ENCODE data around the gene CYP27A1.
A peak's percentile ranks its signal among the peaks of the same experiment; 100 is the strongest.

The CYP27A1 gene

GRCh38 chr2:218851286-218851685 is 69.3 kb downstream of the CYP27A1 start:
- Histone ChIP-seq H3K27ac (no peak overlapping the region), H3K4me3 (ENCODE audit: low read depth, low read length) (no peak overlapping the region), H3K36me3 (no peaks in the 10 kb centered on the region), H3K27me3 (ENCODE audit: insufficient read depth, low read depth, severe bottlenecking) (no peaks in the 10 kb centered on the region), H3K9me3 (ENCODE audit: severe bottlenecking) (no peaks in the 10 kb centered on the region)
- DNase-seq, result peak; percentile 1
- no peak for TF ChIP-seq CTCF (IDR thresholded peaks at IDR 0.05; ENCODE audit: low read depth, low read length)

DNA sequence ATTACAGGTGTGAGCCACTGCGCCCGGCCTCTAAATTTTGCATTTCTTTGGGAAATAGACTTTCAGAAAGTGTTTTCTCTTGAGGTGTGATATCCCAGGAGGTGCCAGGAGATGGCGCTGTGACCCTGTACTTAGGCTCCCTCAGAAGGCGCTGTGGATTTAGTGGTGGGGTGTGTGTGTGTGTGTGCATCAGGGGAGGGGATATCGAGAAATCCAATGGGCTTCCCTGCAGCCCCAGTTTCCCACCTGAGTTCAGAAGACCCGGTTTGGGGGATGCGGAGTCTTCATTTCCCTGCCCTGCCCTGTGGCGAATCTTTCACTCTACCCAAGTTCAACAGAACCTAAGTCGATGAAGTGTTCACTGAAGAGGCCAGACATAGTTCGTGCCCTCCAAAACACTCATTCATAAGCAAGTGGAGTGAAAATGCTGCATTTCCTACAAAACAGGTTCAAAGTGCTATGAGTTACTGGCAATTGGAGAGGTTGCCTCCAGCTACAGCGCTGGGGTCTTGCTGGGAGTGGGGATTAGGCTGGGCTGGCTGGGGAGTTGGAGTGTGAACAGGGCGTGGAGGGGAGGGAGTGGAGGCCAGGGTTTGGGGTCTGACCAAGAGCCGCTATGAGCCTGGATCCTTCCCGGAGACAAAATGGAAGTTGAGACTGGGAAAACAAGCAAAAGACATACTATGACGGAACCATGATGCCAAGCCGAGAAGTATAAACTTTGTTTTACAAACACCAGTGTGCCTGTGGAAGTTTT is 71.1 kb downstream of the CYP27A1 start:
- DNase-seq, result peak; percentile 70

GRCh38 chr2:218853766-218854165 is 71.8 kb downstream of the CYP27A1 start:
- peak; percentile 65 for DNase-seq
- Histone ChIP-seq H3K27ac (no peak overlapping the region), H3K4me3 (ENCODE audit: low read depth, low read length) (no peak overlapping the region), H3K9me3 (ENCODE audit: severe bottlenecking) (no peaks in the 10 kb centered on the region), H3K27me3 (ENCODE audit: insufficient read depth, low read depth, severe bottlenecking) (peaks cover 5% of the 10 kb centered on the region), H3K36me3 (no peaks in the 10 kb centered on the region)
- no peak for TF ChIP-seq CTCF (IDR thresholded peaks at IDR 0.05; ENCODE audit: low read depth, low read length)

More for the DNA sequence above, 71.1 kb downstream of the CYP27A1 start:
- Histone ChIP-seq H3K9me3 (ENCODE audit: severe bottlenecking) (no peaks in the 10 kb centered on the region), H3K36me3 (no peaks in the 10 kb centered on the region), H3K4me3 (ENCODE audit: low read depth, low read length) (no peak overlapping the region), H3K27ac (no peak overlapping the region), H3K27me3 (ENCODE audit: insufficient read depth, low read depth, severe bottlenecking) (no peaks in the 10 kb centered on the region)
- peak; percentile 78 for TF ChIP-seq CTCF (IDR thresholded peaks at IDR 0.05; ENCODE audit: low read depth, low read length)

DNA sequence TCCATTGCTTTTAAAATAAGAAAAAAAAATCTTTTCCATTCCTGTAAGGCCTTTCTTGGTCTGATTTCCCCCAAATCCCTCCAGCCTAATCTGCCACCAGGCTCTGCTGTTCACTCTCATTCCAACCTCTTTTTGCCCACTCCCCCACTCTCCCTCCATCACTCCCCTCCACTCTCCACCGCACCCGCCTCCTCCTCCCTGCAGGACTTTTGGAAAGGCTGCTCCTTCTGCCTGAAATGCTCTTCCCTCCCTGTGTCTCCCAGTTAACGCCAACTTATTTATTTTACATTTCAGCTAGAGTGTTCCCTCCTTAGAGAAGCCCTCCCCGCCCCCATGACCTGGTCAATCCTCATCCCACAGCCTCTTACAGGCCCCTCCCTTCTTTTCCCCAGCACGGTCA is 72.9 kb downstream of the CYP27A1 start:
- no peak for TF ChIP-seq CTCF (IDR thresholded peaks at IDR 0.05; ENCODE audit: low read depth, low read length)
- Histone ChIP-seq H3K27me3 (ENCODE audit: insufficient read depth, low read depth, severe bottlenecking) (peaks cover 12% of the 10 kb centered on the region), H3K9me3 (ENCODE audit: severe bottlenecking) (no peaks in the 10 kb centered on the region), H3K36me3 (no peaks in the 10 kb centered on the region), H3K27ac (no peak overlapping the region), H3K4me3 (ENCODE audit: low read depth, low read length) (no peak overlapping the region)
- DNase-seq, result no peak

GRCh38 chr2:218855305-218856166 is 73.6 kb downstream of the CYP27A1 start:
- H3K27ac ChIP-seq, result no peak overlapping the region
- H3K36me3 ChIP-seq, result no peaks in the 10 kb centered on the region
- TF ChIP-seq CTCF (IDR thresholded peaks at IDR 0.05; ENCODE audit: low read depth, low read length), result no peak
- no peaks in the 10 kb centered on the region for H3K9me3 ChIP-seq (ENCODE audit: severe bottlenecking)
- H3K4me3 ChIP-seq (ENCODE audit: low read depth, low read length), result no peak overlapping the region
- DNase-seq, result peak; percentile 4
- peaks cover 18% of the 10 kb centered on the region for H3K27me3 ChIP-seq (ENCODE audit: insufficient read depth, low read depth, severe bottlenecking)
